Measurements from ENCODE around the gene MEIG1. TPM values are rescaled to one million over a fixed set of nuclear protein-coding genes. Genes with fewer than 3 reads are reported as not detected.

Gene MEIG1
- 0.95 TPM for total RNA-seq
- long read RNA-seq: 0 reads

- intact Hi-C loops (cut with DNase I): no loop called here
- Histone ChIP-seq H3K4me3 (peak within 1 kb of the TSS; percentile 95), H3K27ac (peak within 1 kb of the TSS; percentile 98), H3K27me3 (ENCODE audit: low read depth) (no peaks in the 10 kb centered on the region), H3K9me3 (no peaks in the 10 kb centered on the region), H3K36me3 (no peaks in the 10 kb centered on the region), H3K4me1 (peaks cover 8% of the 10 kb centered on the region)
- DNase-seq (peak; percentile 93), ATAC-seq (peak; percentile 98)
- no peak for TF ChIP-seq CTCF (IDR thresholded peaks at IDR 0.05)
These were observed at the start of gene MEIG1 for GRCh38 chr10:14959221-14960057. Gene MEIG1, plus strand, starts transcription at chr10:14959388. Its CDS starts 7,081 bp downstream, at chr10:14966469.

DNA sequence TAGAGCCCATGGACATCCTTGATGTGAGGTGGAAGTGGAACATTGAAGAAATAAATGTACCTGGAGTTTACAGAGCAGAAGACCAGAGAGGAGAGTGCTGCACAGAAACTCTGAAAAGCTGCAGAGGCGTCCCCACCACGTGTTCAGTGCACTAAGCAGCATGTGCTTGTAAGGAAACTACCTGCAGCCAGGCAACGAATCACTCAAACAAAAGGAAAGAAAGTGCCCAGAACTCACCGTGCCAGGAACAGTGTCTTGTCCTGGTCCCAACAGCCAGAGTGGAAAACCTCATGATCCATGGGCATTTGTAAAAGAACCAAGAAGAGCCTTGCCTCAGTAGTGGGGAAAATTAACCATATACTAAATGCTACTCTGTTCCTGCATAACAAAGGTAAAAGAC lies 48.2 kb upstream of the MEIG1 start:
- no peak overlapping the region for H3K4me3 ChIP-seq
- peaks cover under 1% of the 10 kb centered on the region for H3K9me3 ChIP-seq
- no peak overlapping the region for H3K27ac ChIP-seq
- H3K27me3 ChIP-seq (ENCODE audit: low read depth): no peaks in the 10 kb centered on the region
- peaks cover 75% of the 10 kb centered on the region for H3K36me3 ChIP-seq
- ATAC-seq (no peak), DNase-seq (no peak)
- no peaks in the 10 kb centered on the region for H3K4me1 ChIP-seq
- TF ChIP-seq CTCF (IDR thresholded peaks at IDR 0.05): no peak
- intact Hi-C loops (cut with DNase I): no loop called here

DNA sequence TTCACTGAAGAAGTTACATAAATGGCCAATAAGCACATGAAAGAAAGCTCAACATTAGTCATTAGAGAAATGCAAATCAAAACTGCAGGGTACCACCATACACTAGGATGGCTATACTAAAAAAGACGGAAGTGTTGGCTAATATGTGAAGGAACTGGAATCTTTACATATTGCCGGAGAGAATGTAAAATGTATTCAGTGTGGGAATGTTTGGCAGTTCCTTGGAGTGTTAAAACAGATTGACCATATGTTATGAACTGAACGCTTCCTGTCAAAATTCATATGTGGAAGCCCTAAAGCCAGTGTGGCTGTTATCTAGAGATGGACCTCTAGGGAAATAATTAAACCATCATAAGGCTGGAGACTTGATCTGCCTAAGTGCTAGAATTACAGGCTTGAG lies 47.4 kb upstream of the MEIG1 start:
- ATAC-seq: no peak
- Histone ChIP-seq H3K4me3 (no peak overlapping the region), H3K27ac (no peak overlapping the region), H3K4me1 (no peaks in the 10 kb centered on the region), H3K27me3 (ENCODE audit: low read depth) (no peaks in the 10 kb centered on the region), H3K36me3 (peaks cover 82% of the 10 kb centered on the region), H3K9me3 (peaks cover 9% of the 10 kb centered on the region)
- no peak for DNase-seq
- intact Hi-C loops (cut with DNase I): no loop called here
- TF ChIP-seq CTCF (IDR thresholded peaks at IDR 0.05): no peak

- H3K27ac ChIP-seq: no peak overlapping the region
- DNase-seq (no peak), ATAC-seq (no peak)
- no peaks in the 10 kb centered on the region for H3K27me3 ChIP-seq (ENCODE audit: low read depth)
- H3K4me3 ChIP-seq: no peak overlapping the region
- intact Hi-C loops (cut with DNase I): no loop called here
- peaks cover 23% of the 10 kb centered on the region for H3K9me3 ChIP-seq
- TF ChIP-seq CTCF (IDR thresholded peaks at IDR 0.05): no peak
- peaks cover 89% of the 10 kb centered on the region for H3K36me3 ChIP-seq
- H3K4me1 ChIP-seq: no peaks in the 10 kb centered on the region
These were observed 42.6 kb upstream of the MEIG1 start for GRCh38 chr10:14916600-14916999.

DNA sequence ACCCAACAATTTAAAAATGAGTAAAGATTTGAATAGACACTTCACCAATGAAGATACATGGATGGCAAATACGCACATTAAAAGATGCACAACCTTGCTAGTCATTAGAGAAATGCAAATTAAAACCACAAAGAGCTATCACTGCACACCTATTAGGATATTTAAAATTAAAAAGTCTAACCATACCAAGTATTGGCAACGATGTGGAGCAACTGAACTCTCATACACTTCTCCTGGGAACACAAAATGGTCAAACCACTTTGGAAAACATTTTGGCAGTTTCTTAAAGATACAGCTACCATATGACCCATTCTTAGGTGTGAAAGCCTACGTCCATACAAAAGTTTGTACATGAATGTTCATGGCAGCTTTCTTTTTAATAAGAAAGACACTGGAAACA lies 41.4 kb upstream of the MEIG1 start:
- Histone ChIP-seq H3K9me3 (peaks cover 23% of the 10 kb centered on the region), H3K27me3 (ENCODE audit: low read depth) (no peaks in the 10 kb centered on the region), H3K36me3 (peaks cover 90% of the 10 kb centered on the region), H3K4me3 (no peak overlapping the region), H3K4me1 (no peaks in the 10 kb centered on the region), H3K27ac (no peak overlapping the region)
- TF ChIP-seq CTCF (IDR thresholded peaks at IDR 0.05): no peak
- DNase-seq: no peak
- ATAC-seq: no peak
- intact Hi-C loops (cut with DNase I): no loop called here

All from lower lobe of right lung (tissue), 2 donors.